Chondrocyte (in vitro differentiated cells): ENCODE data around the gene ARHGEF37. TPM values are rescaled to one million over a fixed set of nuclear protein-coding genes. Genes with fewer than 3 reads are reported as not detected.

Source experiments
- DNase-seq: peaks from one replicate; pipeline ENCODE4 v3.0.0; 2021; ENCODE audit warnings: mixed read lengths, low spot score
- H3K27ac Mint-ChIP-seq: one replicate; pipeline ENCODE4 v1.8.0; 2021; ENCODE audit warnings: mild to moderate bottlenecking, moderate library complexity, mixed read lengths; ENCODE audit not compliant: unreplicated experiment
- H3K27me3 Mint-ChIP-seq: 2 replicates; pipeline ENCODE4 v1.8.0; 2021; ENCODE audit warnings: low read depth, mixed read lengths
- H3K36me3 Mint-ChIP-seq: 2 replicates; pipeline ENCODE4 v1.8.0; 2021; ENCODE audit warnings: low read depth, mixed read lengths
- H3K4me1 Mint-ChIP-seq: 2 replicates; pipeline ENCODE4 v1.8.0; 2021; ENCODE audit warnings: low read depth, mild to moderate bottlenecking, mixed read lengths
- H3K4me3 Mint-ChIP-seq: one replicate; pipeline ENCODE4 v1.8.0; 2021; ENCODE audit warnings: mild to moderate bottlenecking, moderate library complexity, mixed read lengths; ENCODE audit not compliant: unreplicated experiment
- H3K9me3 Mint-ChIP-seq: 2 replicates; pipeline ENCODE4 v1.8.0; 2021; ENCODE audit warnings: low read depth, mixed read lengths
- CTCF ChIP-seq: fragments of 200-600 bp; sonication (generic); IDR thresholded peaks from 2 replicates; pipeline ENCODE4 v1.5.0; 2021; ENCODE audit warnings: antibody characterized with exemption, mild to moderate bottlenecking, moderate library complexity
- total RNA-seq: library from RNA; stranded (reverse); gene quantifications from 3 replicates; pipeline ENCODE4 v1.2.1, GENCODE V29; 2021

ARHGEF37 gene
- total RNA-seq, 1 donor from 2014 or later = 6.0 TPM

GRCh38 chr5:149681252-149681651 is 100.0 kb downstream of the ARHGEF37 start:
- no peak for DNase-seq
- Mint-ChIP-seq H3K9me3 (no peaks in the 10 kb centered on the region), H3K27me3 (peaks cover 31% of the 10 kb centered on the region), H3K4me3 (no peak overlapping the region), H3K36me3 (peaks cover 2% of the 10 kb centered on the region), H3K27ac (no peak overlapping the region), H3K4me1 (no peaks in the 10 kb centered on the region)
- TF ChIP-seq CTCF = no peak

DNA sequence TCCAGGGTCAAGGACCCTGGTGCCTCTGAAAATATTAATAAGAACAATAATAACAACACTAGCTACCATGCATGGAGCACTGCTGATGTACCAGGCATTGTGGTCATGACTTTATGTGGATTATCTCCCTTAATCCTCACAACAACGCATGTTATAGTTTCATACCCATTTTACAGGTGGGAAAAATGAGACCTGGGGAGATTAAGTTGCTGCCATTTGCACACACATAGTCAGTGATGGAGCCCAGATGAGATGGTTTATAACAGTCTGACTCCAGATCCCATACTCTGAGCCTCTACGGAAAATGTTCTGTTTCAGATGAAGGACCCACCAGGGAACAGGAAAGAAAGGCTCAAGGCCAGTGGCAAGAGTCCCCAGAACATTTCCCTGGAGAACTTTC is 100.6 kb downstream of the ARHGEF37 start:
- Mint-ChIP-seq H3K36me3 (peaks cover 3% of the 10 kb centered on the region), H3K4me1 (no peaks in the 10 kb centered on the region), H3K27ac (no peak overlapping the region), H3K4me3 (no peak overlapping the region), H3K9me3 (no peaks in the 10 kb centered on the region), H3K27me3 (peaks cover 38% of the 10 kb centered on the region)
- no peak for TF ChIP-seq CTCF
- no peak for DNase-seq

DNA sequence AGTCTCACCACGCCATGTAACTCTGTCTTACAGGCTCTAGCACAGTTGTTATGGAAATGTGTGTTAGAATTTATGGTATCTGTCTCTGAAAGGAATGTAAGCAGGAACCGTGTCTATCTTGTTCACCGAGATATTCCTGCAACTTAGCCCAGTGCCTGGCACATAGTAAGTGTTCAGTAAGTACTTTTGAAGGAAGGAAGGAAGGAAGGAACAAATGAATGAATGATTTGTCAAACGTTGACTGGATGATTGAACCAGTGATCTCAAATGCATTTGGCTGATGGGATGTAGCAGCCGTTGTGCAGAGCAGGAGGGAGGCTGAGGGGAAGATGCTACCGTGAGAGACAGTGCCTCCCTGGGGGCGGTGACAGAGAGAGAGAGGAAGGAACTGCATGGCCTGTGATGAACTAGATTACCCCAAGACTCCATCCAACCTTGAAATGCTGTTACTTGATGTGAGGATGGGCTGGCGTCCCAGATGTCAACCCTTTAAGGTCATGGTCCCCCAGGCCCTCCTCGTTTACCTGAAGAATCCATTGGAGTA is 101.3 kb downstream of the ARHGEF37 start:
- no peak for TF ChIP-seq CTCF
- DNase-seq = no peak
- Mint-ChIP-seq H3K4me1 (no peaks in the 10 kb centered on the region), H3K27me3 (peaks cover 42% of the 10 kb centered on the region), H3K27ac (no peak overlapping the region), H3K36me3 (peaks cover 3% of the 10 kb centered on the region), H3K9me3 (no peaks in the 10 kb centered on the region), H3K4me3 (no peak overlapping the region)

DNA sequence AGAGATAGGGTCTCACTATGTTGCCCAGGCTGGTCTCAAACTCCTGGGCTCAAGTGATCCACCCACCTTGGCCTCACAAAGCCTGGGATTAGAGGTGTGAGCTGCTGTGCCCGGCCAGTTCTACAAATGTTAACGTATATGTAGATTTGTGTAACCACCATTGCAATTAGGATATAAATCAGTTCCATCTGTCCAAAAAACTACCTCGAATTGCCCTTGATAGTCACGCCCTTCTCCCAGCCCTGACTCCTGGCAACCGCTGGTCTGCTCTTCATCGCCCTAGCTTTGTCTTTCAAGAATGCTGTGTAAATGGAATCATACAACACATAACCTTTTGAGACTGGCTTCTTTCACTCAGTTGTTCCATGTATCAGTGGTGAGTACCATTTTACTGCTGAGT is 102.7 kb downstream of the ARHGEF37 start:
- Mint-ChIP-seq H3K27me3 (peaks cover 51% of the 10 kb centered on the region), H3K36me3 (peaks cover 3% of the 10 kb centered on the region), H3K4me3 (no peak overlapping the region), H3K27ac (no peak overlapping the region), H3K4me1 (no peaks in the 10 kb centered on the region), H3K9me3 (no peaks in the 10 kb centered on the region)
- no peak for DNase-seq
- TF ChIP-seq CTCF = no peak

- no peak for DNase-seq
- TF ChIP-seq CTCF = no peak
- no peaks in the 10 kb centered on the region for H3K9me3 Mint-ChIP-seq
- peaks cover 3% of the 10 kb centered on the region for H3K36me3 Mint-ChIP-seq
- no peak overlapping the region for H3K27ac Mint-ChIP-seq
- no peak overlapping the region for H3K4me3 Mint-ChIP-seq
- H3K27me3 Mint-ChIP-seq = peaks cover 55% of the 10 kb centered on the region
- H3K4me1 Mint-ChIP-seq = no peaks in the 10 kb centered on the region
These were observed 103.1 kb downstream of the ARHGEF37 start for GRCh38 chr5:149684371-149684770.

Other genes with a start within 250 kb of the ARHGEF37 start
- gene GRPEL2, start 236.0 kb upstream of the ARHGEF37 start, total RNA-seq = 13.2 to 27.3 TPM (median 25.5 TPM) in 3 replicates
- 7.1 to 11.1 TPM (median 7.3 TPM) in 3 replicates for gene PCYOX1L, start 223.5 kb upstream of the ARHGEF37 start, total RNA-seq
- gene IL17B, start 202.2 kb upstream of the ARHGEF37 start, total RNA-seq = 1.1 to 4.6 TPM (median 3.4 TPM) in 3 replicates
- gene CSNK1A1, start 30.1 kb upstream of the ARHGEF37 start, total RNA-seq = 214 to 227 TPM (median 224 TPM) in 3 replicates
- 1.9 to 2.8 TPM (median 1.9 TPM) in 3 replicates for gene PPARGC1B, start 148.8 kb downstream of the ARHGEF37 start, total RNA-seq